Panc1 (cell line): Measurements from ENCODE around the gene ATXN7L1.

Source experiments
- CTCF ChIP-seq: fragments of 450-650 bp; IDR thresholded peaks from 2 replicates; pipeline ENCODE4 v1.5.1; 2017; ENCODE audit warnings: mild to moderate bottlenecking
- POLR2AphosphoS5 ChIP-seq: IDR thresholded peaks from 2 replicates; pipeline ENCODE4 v1.6.1; 2012; ENCODE audit warnings: mild to moderate bottlenecking, low read depth, low read length, moderate library complexity
- REST ChIP-seq, 2 experiments: IDR thresholded peaks; 2 replicates each; pipeline ENCODE4 v1.6.1; 2011 to 2012; ENCODE audit warnings: low read depth in 2 of 2, control low read depth in 1 of 2, low read length in 1 of 2, mild to moderate bottlenecking in 1 of 2, moderate library complexity in 1 of 2; ENCODE audit not compliant: insufficient read depth in 1 of 2
- SIN3A ChIP-seq: IDR thresholded peaks from 2 replicates; pipeline ENCODE4 v1.6.1; 2012; ENCODE audit warnings: low read depth, mild to moderate bottlenecking, low read length, moderate library complexity, borderline replicate concordance; ENCODE audit not compliant: insufficient read depth
- TCF7L2 ChIP-seq: IDR thresholded peaks from 2 replicates; pipeline ENCODE4 v1.6.1; 2011; ENCODE audit warnings: mild to moderate bottlenecking, low read depth, low read length, inconsistent platforms

DNA sequence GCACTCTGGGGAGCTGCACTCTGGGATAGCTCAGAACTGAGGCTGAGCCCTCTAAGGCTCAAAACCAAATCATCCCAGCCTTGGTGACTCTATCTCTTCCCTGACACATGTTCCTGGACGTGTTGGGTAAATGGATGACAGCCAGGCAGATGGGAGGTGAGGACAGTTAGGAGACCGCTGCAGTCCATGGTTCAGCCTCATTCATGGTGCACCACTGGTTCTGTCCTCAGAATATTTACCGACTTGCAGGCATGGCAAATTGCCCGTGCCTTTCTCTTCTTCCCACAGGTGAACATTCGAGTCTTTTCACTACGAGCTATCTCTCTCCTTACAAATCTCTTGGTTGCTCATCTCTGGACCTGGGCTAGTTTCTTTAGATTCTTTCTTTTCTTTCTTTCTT lies 214.8 kb downstream of the ATXN7L1 start:
- TF ChIP-seq CTCF (no peak), POLR2AphosphoS5 (no peak), REST (IDR thresholded peaks at IDR 0.05; ENCODE audit: insufficient read depth in 1 of 2, low read depth in 2 of 2, low read length in 1 of 2) (no peak), SIN3A (no peak), TCF7L2 (no peak)
